ENCODE data around the gene ZFYVE21.

- no peak for TF ChIP-seq EZH2 (IDR thresholded peaks at IDR 0.05; ENCODE audit: low read length, missing control alignments)
- TF ChIP-seq, protein P1, sequence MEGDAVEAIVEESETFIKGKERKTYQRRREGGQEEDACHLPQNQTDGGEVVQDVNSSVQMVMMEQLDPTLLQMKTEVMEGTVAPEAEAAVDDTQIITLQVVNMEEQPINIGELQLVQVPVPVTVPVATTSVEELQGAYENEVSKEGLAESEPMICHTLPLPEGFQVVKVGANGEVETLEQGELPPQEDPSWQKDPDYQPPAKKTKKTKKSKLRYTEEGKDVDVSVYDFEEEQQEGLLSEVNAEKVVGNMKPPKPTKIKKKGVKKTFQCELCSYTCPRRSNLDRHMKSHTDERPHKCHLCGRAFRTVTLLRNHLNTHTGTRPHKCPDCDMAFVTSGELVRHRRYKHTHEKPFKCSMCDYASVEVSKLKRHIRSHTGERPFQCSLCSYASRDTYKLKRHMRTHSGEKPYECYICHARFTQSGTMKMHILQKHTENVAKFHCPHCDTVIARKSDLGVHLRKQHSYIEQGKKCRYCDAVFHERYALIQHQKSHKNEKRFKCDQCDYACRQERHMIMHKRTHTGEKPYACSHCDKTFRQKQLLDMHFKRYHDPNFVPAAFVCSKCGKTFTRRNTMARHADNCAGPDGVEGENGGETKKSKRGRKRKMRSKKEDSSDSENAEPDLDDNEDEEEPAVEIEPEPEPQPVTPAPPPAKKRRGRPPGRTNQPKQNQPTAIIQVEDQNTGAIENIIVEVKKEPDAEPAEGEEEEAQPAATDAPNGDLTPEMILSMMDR (conservative IDR thresholded peaks at IDR 0.05 in 1 of 2, IDR thresholded peaks at IDR 0.05 in 1 of 2; ENCODE audit: low read depth in 1 of 2, low read length in 2 of 2) = no peak
These were observed 42.6 kb downstream of the ZFYVE21 start for GRCh38 chr14:103758059-103758776.

Data from fibroblast of lung (primary cell).